Activated gamma-delta T cell treated with anti-CD3 and anti-CD28 coated beads, Interleukin-2, amount 50 U/mL, for 16 hours (primary cell): ENCODE data around the gene ZNRF2.

ENCODE experiments used
- DNase-seq: peaks from one replicate; pipeline ENCODE4 v3.0.0-alpha.2; 2020; ENCODE audit warnings: low read depth

Gene ZNRF2

GRCh38 chr7:30322271-30323005 lies 38.0 kb downstream of the ZNRF2 start:
- no peak for DNase-seq

- DNase-seq = no peak
These were observed 38.6 kb downstream of the ZNRF2 start for GRCh38 chr7:30323006-30323355.

- DNase-seq = no peak
These were observed 43.4 kb downstream of the ZNRF2 start for GRCh38 chr7:30327813-30328212.

- no peak for DNase-seq
These were observed 44.0 kb downstream of the ZNRF2 start for GRCh38 chr7:30328381-30328780.

GRCh38 chr7:30329716-30330115 lies 45.3 kb downstream of the ZNRF2 start:
- DNase-seq = no peak

GRCh38 chr7:30330134-30331111 lies 46.0 kb downstream of the ZNRF2 start:
- no peak for DNase-seq

- DNase-seq = no peak
These were observed 46.9 kb downstream of the ZNRF2 start for GRCh38 chr7:30331338-30331737.

- DNase-seq = no peak
These were observed 48.2 kb downstream of the ZNRF2 start for GRCh38 chr7:30332549-30332948.

- no peak for DNase-seq
These were observed 51.5 kb downstream of the ZNRF2 start for GRCh38 chr7:30335763-30336487.

GRCh38 chr7:30344513-30344912 lies 60.1 kb downstream of the ZNRF2 start:
- DNase-seq = no peak

- no peak for DNase-seq
These were observed 63.1 kb downstream of the ZNRF2 start for GRCh38 chr7:30347226-30348082.

- DNase-seq = peak; percentile 14
These were observed 63.7 kb downstream of the ZNRF2 start for GRCh38 chr7:30348083-30348560.

- no peak for DNase-seq
These were observed 64.8 kb downstream of the ZNRF2 start for GRCh38 chr7:30349170-30349569.

- no peak for DNase-seq
These were observed 65.4 kb downstream of the ZNRF2 start for GRCh38 chr7:30349816-30350215.

GRCh38 chr7:30351286-30351685 lies 66.9 kb downstream of the ZNRF2 start:
- no peak for DNase-seq

- DNase-seq = no peak
These were observed 67.3 kb downstream of the ZNRF2 start for GRCh38 chr7:30351724-30352123.

GRCh38 chr7:30352169-30352568 lies 67.8 kb downstream of the ZNRF2 start:
- no peak for DNase-seq

- no peak for DNase-seq
These were observed 69.1 kb downstream of the ZNRF2 start for GRCh38 chr7:30353532-30353931.

- DNase-seq = no peak
These were observed 69.7 kb downstream of the ZNRF2 start for GRCh38 chr7:30353932-30354607.

- DNase-seq = no peak
These were observed 70.4 kb downstream of the ZNRF2 start for GRCh38 chr7:30354791-30355190.

- DNase-seq = no peak
These were observed 75.6 kb downstream of the ZNRF2 start for GRCh38 chr7:30359957-30360356.
